Spleen (tissue), 11 donors: ENCODE data around the gene SIRT2. TPM values are rescaled to one million over a fixed set of nuclear protein-coding genes. Genes with fewer than 3 reads are reported as not detected.

Experiments
- DNase-seq: peaks from one replicate; pipeline ENCODE4 v3.0.0-alpha.2; 2020
- H3K27ac ChIP-seq, 8 donors: fragments of 200-600 bp; sonication (generic) in 7 of 8; 1 replicate in 4 of 8; 2 replicates in 4 of 8; pipeline versions ENCODE4 v1.5.0 to v1.8.0; 2016 to 2021; ENCODE audit warnings: inconsistent platforms in 4 of 8, mild to moderate bottlenecking in 4 of 8, moderate library complexity in 1 of 8
- H3K27me3 ChIP-seq, 7 donors: fragments of 200-600 bp; sonication (generic) in 6 of 7; replicated peaks in 1 of 7; 1 replicate in 4 of 7; 2 replicates in 3 of 7; pipeline versions ENCODE4 v1.5.0 to v1.8.0; 2016 to 2021; ENCODE audit warnings: inconsistent platforms in 3 of 7, mild to moderate bottlenecking in 1 of 7
- H3K36me3 ChIP-seq, 6 donors: fragments of 200-600 bp; sonication (generic) in 5 of 6; 1 replicate in 4 of 6; 2 replicates in 2 of 6; pipeline versions ENCODE4 v1.5.0 to v1.8.0; 2016 to 2021; ENCODE audit warnings: inconsistent platforms in 2 of 6
- H3K4me1 ChIP-seq, 6 donors: fragments of 200-600 bp; sonication (generic) in 5 of 6; 1 replicate in 3 of 6; 2 replicates in 3 of 6; pipeline versions ENCODE4 v1.5.0 to v1.8.0; 2016 to 2021; ENCODE audit warnings: inconsistent platforms in 3 of 6
- H3K4me3 ChIP-seq, 8 donors: fragments of 200-600 bp; sonication (generic) in 7 of 8; 1 replicate in 4 of 8; 2 replicates in 4 of 8; pipeline versions ENCODE4 v1.5.0 to v1.8.0; 2016 to 2021; ENCODE audit warnings: inconsistent platforms in 4 of 8, mild to moderate bottlenecking in 4 of 8, moderate library complexity in 2 of 8
- H3K9me3 ChIP-seq, 8 donors: fragments of 200-600 bp; sonication (generic) in 7 of 8; 1 replicate in 4 of 8; 2 replicates in 4 of 8; pipeline versions ENCODE4 v1.5.0 to v1.8.0; 2016 to 2021; ENCODE audit warnings: inconsistent platforms in 4 of 8
- POLR2A ChIP-seq, 3 donors: fragments of 450-650 bp; IDR thresholded peaks; one replicate each; pipeline ENCODE4 v1.5.1; 2017; ENCODE audit warnings: antibody characterized with exemption in 3 of 3, mild to moderate bottlenecking in 1 of 3
- POLR2AphosphoS5 ChIP-seq, 3 donors: sonication (generic); formaldehyde crosslinking; IDR thresholded peaks; one replicate each; pipeline ENCODE4 v1.5.1; 2017; ENCODE audit warnings: antibody characterized with exemption in 3 of 3
- WGBS, 5 donors: extraction: QIAGEN DNeasy Blood & Tissue Kit in 3 of 5; methylation state at CpG; one replicate each; pipeline versions ENCODE4 v1.1.5 to v1.1.7; 2013 to 2018; 5-methylcytosine and 5-hydroxymethylcytosine counted together
- intact Hi-C: fragments of 100-400 bp; cut with DNase I; formaldehyde crosslinking; loops from one replicate; pipeline ENCODE4 v1.15.0; 2023; ENCODE audit warnings: low total_unique reads
- polyA plus RNA-seq, 3 donors: library from polyadenylated mRNA; stranded (reverse); fragments of 200-250 nt; gene quantifications; one replicate each; pipeline ENCODE4 v1.2.1, GENCODE V29; 2013
- total RNA-seq, 7 donors: library from RNA; depleted of rRNA in 3 of 7; stranded (reverse); fragments of >200 nt in 3 of 7; fragmentation: NEBNext Ultra II Directional in 4 of 7; extraction: Animal tissue kit (Norgen Biotek cat#: 25700) in 4 of 7; gene quantifications; one replicate each; pipeline versions ENCODE4 v1.1.0 to v1.2.1, GENCODE V29; 2016 to 2021
- TF ChIP-seq, protein P1 (sequence below), 11 experiments: fragments of 200-600 bp in 7 of 11; fragments of 450-650 bp in 4 of 11; sonication (generic) in 4 of 11; IDR thresholded peaks in 8 of 11; conservative IDR thresholded peaks in 3 of 11; 1 replicate in 7 of 11; 2 replicates in 4 of 11; pipeline versions ENCODE4 v1.4.0 to v1.8.0; 2016 to 2021; ENCODE audit warnings: antibody characterized with exemption in 11 of 11, inconsistent platforms in 4 of 11, mild to moderate bottlenecking in 1 of 11
- donor health status: healthy with polysubstance abuse.
- donor health status: DM: no; HTN: no; CAD: no; lungs with moderate emphysema.
- donor health status: DM: no; HTN: no; CAD: no.
- donor health status: Bipolar disorder and iron deficiency.
- donor health status: healthy.
- donor health status: DM: no; HTN: no; CAD: no.
- donor health status: DM: yes; HTN: yes; CAD: no.

SIRT2 gene
- total and polyA plus RNA-seq, 10 donors, result 25.8 to 81.0 (median 50.2) TPM

DNA sequence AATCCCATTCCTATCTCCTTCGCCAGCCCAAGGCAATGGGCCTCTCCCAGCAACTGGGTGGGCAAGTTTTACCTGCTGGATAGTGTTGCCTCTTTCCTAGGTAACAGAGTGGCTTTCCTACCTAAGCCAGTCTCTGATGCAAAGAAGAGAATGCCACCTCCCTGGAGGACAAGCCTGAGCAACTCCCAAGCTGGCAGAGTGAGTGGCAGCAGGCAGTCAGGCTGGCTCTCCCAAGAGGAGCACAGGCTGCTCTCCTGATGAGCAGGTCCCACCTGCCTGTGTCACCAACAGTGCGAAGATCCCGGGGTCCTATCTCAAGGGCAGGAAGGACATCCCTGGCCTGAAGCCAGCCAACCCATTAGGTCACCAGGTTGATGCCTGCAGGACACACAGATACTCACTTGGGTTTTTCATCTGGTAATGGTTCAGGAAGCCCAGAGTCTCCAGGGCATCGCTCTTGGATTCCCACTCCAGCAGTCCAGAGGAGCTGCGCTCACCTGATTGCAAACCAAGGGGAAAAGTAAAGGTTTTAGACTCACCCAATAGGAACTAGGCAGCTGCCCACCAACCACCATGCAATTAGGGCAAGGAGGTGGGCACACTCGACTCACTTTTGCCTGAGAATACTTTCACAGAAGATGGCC, 62.3 kb downstream of the SIRT2 start:
- Histone ChIP-seq H3K4me3 (no peak overlapping the region), H3K27ac (peak overlapping the region in 5 of 8 donors; percentile 4 to 88 (median 71)), H3K27me3 (no peaks in the 10 kb centered on the region), H3K36me3 (peaks cover 10 to 78% (median 74%) of the 10 kb centered on the region in 6 donors), H3K4me1 (peaks cover 8 to 74% (median 45%) of the 10 kb centered on the region in 6 donors), H3K9me3 (no peaks in the 10 kb centered on the region)
- 87 to 94% (median 92%) methylated on average over 4 to 6 of the region's 6 CpGs for WGBS, 5 donors
- intact Hi-C loops, result no loop called here
- DNase-seq, result peak; percentile 71
- TF ChIP-seq, protein P1, sequence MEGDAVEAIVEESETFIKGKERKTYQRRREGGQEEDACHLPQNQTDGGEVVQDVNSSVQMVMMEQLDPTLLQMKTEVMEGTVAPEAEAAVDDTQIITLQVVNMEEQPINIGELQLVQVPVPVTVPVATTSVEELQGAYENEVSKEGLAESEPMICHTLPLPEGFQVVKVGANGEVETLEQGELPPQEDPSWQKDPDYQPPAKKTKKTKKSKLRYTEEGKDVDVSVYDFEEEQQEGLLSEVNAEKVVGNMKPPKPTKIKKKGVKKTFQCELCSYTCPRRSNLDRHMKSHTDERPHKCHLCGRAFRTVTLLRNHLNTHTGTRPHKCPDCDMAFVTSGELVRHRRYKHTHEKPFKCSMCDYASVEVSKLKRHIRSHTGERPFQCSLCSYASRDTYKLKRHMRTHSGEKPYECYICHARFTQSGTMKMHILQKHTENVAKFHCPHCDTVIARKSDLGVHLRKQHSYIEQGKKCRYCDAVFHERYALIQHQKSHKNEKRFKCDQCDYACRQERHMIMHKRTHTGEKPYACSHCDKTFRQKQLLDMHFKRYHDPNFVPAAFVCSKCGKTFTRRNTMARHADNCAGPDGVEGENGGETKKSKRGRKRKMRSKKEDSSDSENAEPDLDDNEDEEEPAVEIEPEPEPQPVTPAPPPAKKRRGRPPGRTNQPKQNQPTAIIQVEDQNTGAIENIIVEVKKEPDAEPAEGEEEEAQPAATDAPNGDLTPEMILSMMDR (IDR thresholded peaks at IDR 0.05 in 8 of 11, conservative IDR thresholded peaks at IDR 0.05 in 3 of 11), result no peak
- peak; percentile 36 to 65 (median 57) for TF ChIP-seq POLR2AphosphoS5 (IDR thresholded peaks at IDR 0.05)

DNA sequence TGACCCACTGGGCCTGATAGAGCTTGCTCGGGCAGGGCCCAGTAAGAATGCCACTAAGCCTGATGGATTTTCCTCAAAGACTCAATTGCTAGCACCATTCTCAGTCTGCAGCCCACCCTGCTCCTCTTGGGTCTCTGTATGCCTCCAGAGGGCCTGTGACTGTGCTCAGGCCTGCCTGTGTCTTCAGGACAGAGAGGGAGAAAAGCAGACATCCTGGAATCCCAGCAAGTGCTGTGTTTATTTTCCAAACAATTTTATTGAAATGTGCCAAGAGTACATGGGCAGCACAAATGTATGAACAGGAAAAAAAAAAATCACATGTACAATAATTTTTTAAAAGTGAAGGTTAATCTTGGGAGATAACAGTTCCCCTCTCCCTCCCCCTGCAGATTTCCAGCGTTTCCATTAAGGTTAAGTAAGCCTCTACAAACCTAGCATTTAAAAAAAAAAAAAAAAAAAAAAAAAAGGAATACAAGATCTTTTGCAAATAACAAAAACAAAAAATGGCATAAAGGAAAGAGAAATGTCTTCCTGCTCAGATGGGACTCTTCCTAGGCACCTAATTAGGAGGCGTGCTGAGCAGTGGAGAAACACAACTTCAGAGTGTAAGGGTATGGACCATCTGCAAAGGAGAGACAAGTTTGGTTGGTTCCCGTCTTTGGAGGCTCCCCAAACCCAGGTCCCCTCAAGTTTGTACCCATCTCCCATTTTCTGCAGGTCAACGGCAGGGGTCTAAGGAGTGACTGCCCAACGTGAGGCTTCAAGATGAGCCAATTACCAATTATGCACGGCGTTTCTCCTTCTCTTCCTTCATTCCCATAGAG, 63.0 kb downstream of the SIRT2 start:
- Histone ChIP-seq H3K4me1 (peaks cover 5 to 69% (median 40%) of the 10 kb centered on the region in 6 donors), H3K27me3 (no peaks in the 10 kb centered on the region), H3K9me3 (no peaks in the 10 kb centered on the region), H3K4me3 (no peak overlapping the region), H3K36me3 (peaks cover 10 to 70% (median 67%) of the 10 kb centered on the region in 6 donors), H3K27ac (peak overlapping the region in 4 of 8 donors; percentile 13 to 88 (median 53))
- peak; percentile 30 for DNase-seq
- intact Hi-C loops, result no loop called here
- no peak for TF ChIP-seq POLR2A (IDR thresholded peaks at IDR 0.05)
- no peak for TF ChIP-seq POLR2AphosphoS5 (IDR thresholded peaks at IDR 0.05)
- 73 to 84% (median 81%) methylated on average over 8 of the region's 8 CpGs for WGBS, 5 donors

DNA sequence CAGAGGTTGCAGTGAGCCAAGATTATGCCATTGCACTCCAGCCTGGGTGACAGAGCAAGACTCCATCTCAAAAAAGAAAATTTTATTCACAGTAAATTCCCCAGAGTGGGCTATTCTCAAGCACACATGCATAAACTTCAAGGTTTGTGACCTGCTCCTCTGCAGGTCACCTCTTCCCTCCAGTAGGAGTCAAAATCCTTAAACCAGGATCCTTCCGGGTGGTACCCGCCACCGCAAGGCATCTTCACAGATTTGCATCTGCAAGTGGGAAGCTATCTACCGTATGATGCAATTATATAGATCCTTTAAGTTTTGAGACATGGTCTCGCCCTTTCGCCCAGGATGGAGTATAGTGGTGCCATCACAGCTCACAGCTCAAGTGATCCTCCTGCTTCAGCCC, 64.8 kb downstream of the SIRT2 start:
- TF ChIP-seq, protein P1 (IDR thresholded peaks at IDR 0.05 in 8 of 11, conservative IDR thresholded peaks at IDR 0.05 in 3 of 11), result no peak
- TF ChIP-seq POLR2AphosphoS5 (IDR thresholded peaks at IDR 0.05) (peak in 1 of 3 donors; percentile 20), POLR2A (IDR thresholded peaks at IDR 0.05) (no peak)
- H3K9me3 ChIP-seq, result no peaks in the 10 kb centered on the region
- H3K4me1 ChIP-seq, result peaks cover 19 to 69% (median 42%) of the 10 kb centered on the region in 6 donors
- H3K4me3 ChIP-seq, result no peak overlapping the region
- H3K36me3 ChIP-seq, result peaks cover 10 to 65% (median 56%) of the 10 kb centered on the region in 6 donors
- no peaks in the 10 kb centered on the region for H3K27me3 ChIP-seq
- DNase-seq, result no peak
- intact Hi-C loops, result no loop called here
- H3K27ac ChIP-seq, result peak overlapping the region in 4 of 8 donors; percentile 14 to 94 (median 58)
- 93 to 96% (median 93%) methylated on average over 6 of the region's 6 CpGs for WGBS, 5 donors

DNA sequence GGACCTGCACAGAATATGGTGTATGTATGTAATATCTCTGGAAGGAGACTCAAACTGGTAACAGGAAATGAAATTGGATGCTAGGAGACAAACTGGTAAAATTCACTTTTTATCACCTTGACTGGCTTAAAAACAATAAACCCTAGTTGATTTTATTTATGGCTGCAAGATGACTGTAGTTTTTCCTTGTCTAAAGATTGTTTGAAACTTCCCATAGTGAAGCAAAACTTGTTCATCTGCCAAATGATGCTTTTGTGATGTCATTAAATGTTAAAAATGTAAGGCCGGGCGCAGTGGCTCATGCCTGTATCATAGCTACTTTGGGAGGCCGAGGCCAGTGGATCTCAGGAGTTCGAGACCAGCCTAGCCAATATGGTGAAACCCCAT, 65.3 kb downstream of the SIRT2 start:
- H3K27me3 ChIP-seq, result no peaks in the 10 kb centered on the region
- H3K27ac ChIP-seq, result peak overlapping the region in 4 of 8 donors; percentile 14 to 94 (median 58)
- peaks cover 8 to 65% (median 54%) of the 10 kb centered on the region in 6 donors for H3K36me3 ChIP-seq
- TF ChIP-seq, protein P1 (IDR thresholded peaks at IDR 0.05 in 8 of 11, conservative IDR thresholded peaks at IDR 0.05 in 3 of 11), result no peak
- no peak for TF ChIP-seq POLR2A (IDR thresholded peaks at IDR 0.05)
- TF ChIP-seq POLR2AphosphoS5 (IDR thresholded peaks at IDR 0.05), result no peak
- H3K9me3 ChIP-seq, result no peaks in the 10 kb centered on the region
- DNase-seq, result no peak
- no peak overlapping the region for H3K4me3 ChIP-seq
- intact Hi-C loops, result no loop called here
- WGBS, 5 donors, result 89 to 97% (median 94%) methylated on average over 4 of the region's 4 CpGs
- H3K4me1 ChIP-seq, result peaks cover 22 to 69% (median 45%) of the 10 kb centered on the region in 6 donors
